HG03097 (cell line): Measurements from ENCODE around the gene WARS2.

ENCODE experiments used
- ATAC-seq: cut with Tn5 transposase; IDR thresholded peaks from one replicate; pipeline ENCODE4 v1.9.1; 2021; ENCODE audit not compliant: unreplicated experiment, low FRiP score

The WARS2 gene

DNA sequence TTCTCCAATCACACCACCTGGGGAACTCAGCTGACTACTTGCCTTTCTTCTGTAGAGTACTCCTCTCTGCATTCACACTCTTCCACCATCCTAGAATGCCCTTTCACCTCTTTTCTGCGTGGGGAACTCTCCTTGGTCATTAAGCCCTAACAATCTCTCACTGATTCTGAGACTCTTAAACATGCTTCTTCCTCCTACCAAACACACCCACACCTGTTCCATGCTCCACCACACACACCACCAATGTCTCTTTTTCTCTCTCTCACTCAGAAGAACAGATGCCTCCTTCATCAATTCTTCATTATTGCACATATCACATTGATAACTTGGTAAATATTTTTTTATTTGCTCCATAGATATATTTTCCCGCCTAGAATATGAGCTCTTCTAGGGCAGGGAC is 53.6 kb downstream of the WARS2 start:
- ATAC-seq = no peak

- no peak for ATAC-seq
These were observed 55.7 kb downstream of the WARS2 start for GRCh38 chr1:119084798-119085197.

GRCh38 chr1:119083980-119084379 is 56.5 kb downstream of the WARS2 start:
- ATAC-seq = no peak

GRCh38 chr1:119083479-119083878 is 57.0 kb downstream of the WARS2 start:
- ATAC-seq = no peak

GRCh38 chr1:119081700-119082099 is 58.8 kb downstream of the WARS2 start:
- no peak for ATAC-seq

DNA sequence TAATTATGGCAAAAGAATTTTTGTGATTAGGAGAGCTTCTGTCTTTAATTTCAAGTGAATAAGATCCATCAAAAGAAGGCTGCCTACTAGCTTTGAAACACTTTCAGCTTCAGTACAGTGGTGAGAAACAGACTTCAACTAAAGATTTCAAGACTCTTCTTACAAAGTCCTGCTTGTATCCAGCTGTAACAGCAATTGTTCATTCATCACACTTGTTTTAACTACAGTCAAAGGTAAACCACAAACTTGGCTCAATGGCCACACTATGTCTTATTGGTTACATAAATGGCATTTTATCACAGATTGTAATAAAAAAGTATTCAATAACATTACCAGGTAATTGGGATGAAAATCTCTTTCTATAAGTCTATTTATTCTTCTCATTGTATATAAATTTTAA is 59.2 kb downstream of the WARS2 start:
- no peak for ATAC-seq

GRCh38 chr1:119080586-119080985 is 59.9 kb downstream of the WARS2 start:
- no peak for ATAC-seq

GRCh38 chr1:119079881-119080280 is 60.6 kb downstream of the WARS2 start:
- no peak for ATAC-seq

- ATAC-seq = no peak
These were observed 64.8 kb downstream of the WARS2 start for GRCh38 chr1:119075614-119076013.

DNA sequence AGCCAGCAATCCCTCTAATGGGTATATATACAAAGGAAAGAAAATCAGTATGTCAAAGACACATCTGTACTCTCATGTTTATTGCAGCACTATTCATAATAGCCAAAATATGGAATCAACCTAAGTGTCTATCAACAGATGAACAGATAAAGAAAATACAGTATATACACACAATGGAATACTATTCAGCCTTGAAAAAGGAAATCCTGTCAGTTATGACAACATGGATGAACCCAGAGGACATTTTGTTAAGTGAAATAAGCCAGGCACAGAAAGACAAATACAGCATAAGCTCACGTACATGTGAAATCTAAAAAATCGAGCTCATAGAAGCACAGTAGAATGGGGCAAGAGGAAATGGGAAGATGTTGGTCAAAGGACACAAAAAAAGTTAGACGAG is 69.1 kb downstream of the WARS2 start:
- no peak for ATAC-seq

GRCh38 chr1:119069682-119070081 is 70.8 kb downstream of the WARS2 start:
- ATAC-seq = no peak

DNA sequence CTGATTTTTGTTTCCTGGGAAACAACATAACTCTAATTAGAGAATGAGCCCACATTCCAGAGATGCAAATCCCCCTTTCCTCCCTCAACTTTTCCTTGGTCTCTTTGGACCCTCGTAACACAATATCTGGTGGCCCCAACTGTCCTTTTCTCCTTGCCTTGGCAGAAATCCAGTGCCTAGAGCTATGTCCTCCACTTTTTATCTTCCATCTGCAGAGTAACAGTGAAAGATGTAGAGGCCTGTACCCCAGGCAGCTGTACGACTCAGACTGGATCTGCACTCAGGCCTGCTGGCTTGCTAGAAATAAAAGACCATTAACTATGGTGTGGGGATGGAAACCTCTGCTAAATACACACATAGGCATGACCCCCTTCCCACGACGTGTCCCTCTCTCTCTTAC is 72.0 kb downstream of the WARS2 start:
- no peak for ATAC-seq

DNA sequence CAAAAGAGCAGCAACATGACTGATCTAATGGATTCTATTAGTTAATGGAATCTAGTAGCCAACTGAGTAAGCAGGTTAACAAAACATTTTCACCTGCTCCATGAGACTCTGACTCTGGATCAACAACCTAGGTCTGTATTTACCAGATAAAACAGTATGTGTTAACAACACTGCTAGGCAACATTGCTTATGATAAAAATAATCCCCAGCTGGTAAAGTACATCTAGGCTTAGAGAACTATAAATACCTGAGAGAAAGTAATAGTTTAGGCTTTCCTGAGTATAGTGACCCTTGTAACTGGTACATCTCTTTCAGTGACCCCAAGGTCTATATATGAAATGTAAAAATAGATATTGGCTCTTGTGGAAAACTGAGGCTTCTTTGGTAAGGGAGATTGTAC is 78.8 kb downstream of the WARS2 start:
- ATAC-seq = no peak

GRCh38 chr1:119055568-119055967 is 84.9 kb downstream of the WARS2 start:
- no peak for ATAC-seq

- ATAC-seq = no peak
These were observed 86.5 kb downstream of the WARS2 start for GRCh38 chr1:119053917-119054316.

- ATAC-seq = no peak
These were observed 88.2 kb downstream of the WARS2 start for GRCh38 chr1:119052267-119052666.

DNA sequence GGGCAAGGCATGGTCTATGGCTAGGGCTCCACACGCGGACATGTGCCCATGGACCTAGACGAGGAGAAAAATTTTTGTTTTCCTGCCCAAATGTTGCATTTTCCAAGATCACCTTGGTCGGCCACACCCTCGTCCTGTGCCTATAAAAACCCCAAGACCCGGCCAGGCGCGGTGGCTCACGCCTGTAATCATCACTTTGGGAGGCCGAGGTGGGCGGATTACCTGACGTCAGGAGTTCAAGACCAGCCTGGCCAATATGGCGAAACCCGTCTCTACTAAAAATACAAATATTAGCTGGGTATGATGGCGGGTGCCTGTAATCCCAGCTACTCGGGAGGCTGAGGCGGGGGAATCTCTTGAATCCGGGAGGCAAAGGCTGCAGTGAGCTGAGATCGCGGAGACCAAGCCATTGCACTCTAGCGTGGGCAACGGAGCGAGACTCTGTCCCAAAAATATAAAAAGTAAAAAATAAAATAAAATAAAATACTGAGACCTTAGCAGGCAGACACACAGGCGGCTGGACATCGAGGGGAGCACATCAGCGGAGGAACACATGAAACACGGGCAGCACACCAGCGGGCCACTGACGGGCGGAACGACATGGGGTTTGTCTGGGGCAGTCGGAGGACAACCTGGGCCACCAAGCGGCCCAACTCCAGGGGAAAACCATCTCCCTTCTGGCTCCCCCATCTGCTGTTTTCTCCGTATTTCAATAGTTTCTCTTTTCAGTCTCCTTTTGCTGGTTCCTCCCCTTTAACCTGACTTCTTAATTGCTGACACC is 91.6 kb downstream of the WARS2 start:
- no peak for ATAC-seq

DNA sequence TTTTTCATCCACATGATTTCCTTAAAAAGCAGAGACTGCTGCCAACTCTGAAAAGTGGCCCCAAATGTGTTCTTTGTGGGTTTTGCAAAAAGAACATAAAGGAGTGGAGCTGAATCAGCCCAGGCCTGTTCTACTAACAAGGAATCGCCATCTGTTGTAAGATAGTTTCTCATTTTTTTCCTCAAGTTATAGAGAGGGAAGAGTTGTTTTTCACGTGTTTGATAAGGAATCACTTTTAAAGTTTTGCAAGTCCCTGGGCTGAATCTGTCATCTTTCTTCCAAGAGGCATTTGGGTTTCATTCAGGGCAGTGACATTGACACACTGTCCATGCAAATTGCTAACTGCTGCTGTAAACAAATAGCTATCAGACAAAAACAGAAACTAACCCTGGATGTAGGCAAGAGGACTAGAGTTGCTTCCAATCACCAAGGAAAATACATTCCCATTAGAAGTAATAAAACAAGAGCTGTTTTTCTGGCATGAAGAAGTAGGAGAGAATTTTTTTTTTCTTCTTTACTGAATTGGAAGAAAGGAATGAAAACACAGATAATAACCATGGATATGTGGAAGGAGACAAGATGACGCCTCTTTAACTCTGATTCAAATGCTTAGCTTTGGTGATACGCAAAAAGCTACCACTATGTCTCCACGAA is 93.5 kb downstream of the WARS2 start:
- no peak for ATAC-seq

DNA sequence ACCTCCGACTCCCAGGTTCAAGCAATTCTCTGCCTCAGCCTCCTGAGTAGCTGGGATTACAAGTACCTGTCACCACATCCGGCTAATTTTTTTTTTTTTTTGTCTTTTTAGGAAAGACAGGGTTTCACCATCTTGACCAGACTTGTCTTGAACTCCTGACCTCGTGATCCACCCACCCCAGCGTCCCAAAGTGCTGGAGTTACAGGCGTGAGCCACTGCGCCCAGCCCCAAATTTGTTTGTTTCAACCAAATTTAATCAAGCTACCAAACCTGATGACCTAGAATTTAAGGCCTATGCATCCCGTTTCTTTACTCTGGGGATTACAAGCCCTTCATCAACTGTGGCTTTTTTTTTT is 94.0 kb downstream of the WARS2 start:
- ATAC-seq = no peak

- ATAC-seq = no peak
These were observed 95.2 kb downstream of the WARS2 start for GRCh38 chr1:119045096-119045746.

DNA sequence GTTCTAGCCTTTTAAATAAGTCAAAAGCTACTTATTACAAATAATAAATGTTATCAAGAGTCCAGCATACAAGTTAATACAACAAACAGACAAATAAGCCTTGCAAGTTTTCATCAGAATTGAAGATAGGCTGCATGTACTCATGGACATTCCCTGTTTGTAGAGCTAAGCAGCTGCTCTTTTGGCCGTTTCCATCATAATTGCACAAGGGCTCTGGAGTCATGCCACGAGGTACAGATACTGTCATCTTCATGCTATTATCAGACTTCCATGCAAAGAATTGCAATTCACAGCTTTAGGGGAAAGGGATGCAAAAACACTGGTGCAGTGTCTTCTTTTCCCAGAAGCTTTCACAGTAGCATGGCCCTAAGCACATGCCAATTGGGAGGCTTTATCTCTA is 99.5 kb downstream of the WARS2 start:
- no peak for ATAC-seq

DNA sequence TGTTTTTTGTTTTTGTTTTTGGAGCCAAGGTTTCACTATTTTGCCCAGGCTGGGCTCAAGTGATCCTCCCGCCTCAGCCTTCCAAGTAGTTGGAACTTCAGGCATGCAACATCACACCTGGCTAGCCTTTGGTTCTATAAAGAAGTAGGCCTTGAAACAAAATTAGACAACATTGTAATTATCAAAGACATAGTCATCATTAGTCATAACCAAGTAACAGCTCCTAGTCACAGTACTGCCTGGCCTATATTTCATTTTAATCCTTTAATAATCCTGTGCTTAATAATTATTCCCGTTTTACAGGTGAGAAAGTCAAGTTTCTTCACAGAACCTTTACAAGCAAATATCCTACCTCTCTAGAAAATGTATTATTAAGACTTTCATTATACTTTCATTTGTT is 100.0 kb downstream of the WARS2 start:
- no peak for ATAC-seq
